Nephron (organoid): ENCODE data around the gene CDKAL1.
"Not testable (repeated sequence)": the region's sequence is repeated elsewhere in the genome, so short reads cannot be mapped to it uniquely, and the experiment has no call there.

ENCODE experiments used
- H3K27ac Mint-ChIP-seq, 3 experiments: 2 replicates each; pipeline ENCODE4 v1.8.0; 2020; ENCODE audit warnings: mixed read lengths in 3 of 3, mild to moderate bottlenecking in 2 of 3, moderate library complexity in 1 of 3
- H3K27me3 Mint-ChIP-seq: 2 replicates; pipeline ENCODE4 v1.8.0; 2021; ENCODE audit warnings: low read depth, mild to moderate bottlenecking, moderate library complexity, mixed read lengths
- H3K36me3 Mint-ChIP-seq: 2 replicates; pipeline ENCODE4 v1.8.0; 2020; ENCODE audit warnings: low read depth, mixed read lengths
- H3K4me1 Mint-ChIP-seq: 2 replicates; pipeline ENCODE4 v1.8.0; 2020; ENCODE audit warnings: mixed read lengths
- H3K4me3 Mint-ChIP-seq, 3 experiments: 2 replicates each; pipeline ENCODE4 v1.8.0; 2020; ENCODE audit warnings: mild to moderate bottlenecking in 3 of 3, mixed read lengths in 3 of 3, moderate library complexity in 2 of 3
- H3K9me3 Mint-ChIP-seq: 2 replicates; pipeline ENCODE4 v1.8.0; 2020; ENCODE audit warnings: mixed read lengths
- TF ChIP-seq, protein P1 (sequence below), 3 experiments: fragments of 200-600 bp; sonication (generic); IDR thresholded peaks; one replicate each; pipeline ENCODE4 v1.5.0; 2021; ENCODE audit warnings: antibody characterized with exemption in 3 of 3; ENCODE audit not compliant: unreplicated experiment in 3 of 3

CDKAL1 gene

DNA sequence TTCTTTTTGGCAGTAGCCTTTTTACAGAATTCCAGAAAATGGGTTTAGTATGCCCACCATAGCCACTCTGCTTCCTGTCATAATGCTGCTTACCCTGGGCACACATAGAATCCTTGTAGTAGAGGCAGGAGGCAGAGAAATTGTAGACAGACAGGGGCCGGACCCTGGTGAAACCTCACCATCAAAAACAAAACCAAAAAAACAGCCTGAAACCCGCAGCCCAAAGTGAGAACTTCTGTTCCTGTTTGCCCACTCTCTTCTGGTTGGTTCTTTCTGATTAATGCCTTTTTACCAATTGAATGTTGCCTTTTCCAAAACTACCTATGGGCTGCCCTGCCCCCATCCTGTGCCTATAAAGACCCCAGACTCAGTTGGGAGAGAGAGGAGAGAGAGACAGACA is 188.2 kb downstream of the CDKAL1 start:
- Mint-ChIP-seq H3K4me1 (no peaks in the 10 kb centered on the region), H3K4me3 (no peak overlapping the region), H3K9me3 (no peaks in the 10 kb centered on the region), H3K27me3 (no peaks in the 10 kb centered on the region), H3K36me3 (peaks cover 4% of the 10 kb centered on the region), H3K27ac (no peak overlapping the region)
- TF ChIP-seq, protein P1, sequence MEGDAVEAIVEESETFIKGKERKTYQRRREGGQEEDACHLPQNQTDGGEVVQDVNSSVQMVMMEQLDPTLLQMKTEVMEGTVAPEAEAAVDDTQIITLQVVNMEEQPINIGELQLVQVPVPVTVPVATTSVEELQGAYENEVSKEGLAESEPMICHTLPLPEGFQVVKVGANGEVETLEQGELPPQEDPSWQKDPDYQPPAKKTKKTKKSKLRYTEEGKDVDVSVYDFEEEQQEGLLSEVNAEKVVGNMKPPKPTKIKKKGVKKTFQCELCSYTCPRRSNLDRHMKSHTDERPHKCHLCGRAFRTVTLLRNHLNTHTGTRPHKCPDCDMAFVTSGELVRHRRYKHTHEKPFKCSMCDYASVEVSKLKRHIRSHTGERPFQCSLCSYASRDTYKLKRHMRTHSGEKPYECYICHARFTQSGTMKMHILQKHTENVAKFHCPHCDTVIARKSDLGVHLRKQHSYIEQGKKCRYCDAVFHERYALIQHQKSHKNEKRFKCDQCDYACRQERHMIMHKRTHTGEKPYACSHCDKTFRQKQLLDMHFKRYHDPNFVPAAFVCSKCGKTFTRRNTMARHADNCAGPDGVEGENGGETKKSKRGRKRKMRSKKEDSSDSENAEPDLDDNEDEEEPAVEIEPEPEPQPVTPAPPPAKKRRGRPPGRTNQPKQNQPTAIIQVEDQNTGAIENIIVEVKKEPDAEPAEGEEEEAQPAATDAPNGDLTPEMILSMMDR (IDR thresholded peaks at IDR 0.05; ENCODE audit: unreplicated experiment in 3 of 3), result no peak

- Mint-ChIP-seq H3K27me3 (no peaks in the 10 kb centered on the region), H3K36me3 (peaks cover 4% of the 10 kb centered on the region), H3K4me3 (no peak overlapping the region), H3K9me3 (no peaks in the 10 kb centered on the region), H3K4me1 (no peaks in the 10 kb centered on the region), H3K27ac (no peak overlapping the region)
- TF ChIP-seq, protein P1 (IDR thresholded peaks at IDR 0.05; ENCODE audit: unreplicated experiment in 3 of 3), result no peak
Measured at GRCh38 chr6:20723236-20723635, 189.0 kb downstream of the CDKAL1 start.

DNA sequence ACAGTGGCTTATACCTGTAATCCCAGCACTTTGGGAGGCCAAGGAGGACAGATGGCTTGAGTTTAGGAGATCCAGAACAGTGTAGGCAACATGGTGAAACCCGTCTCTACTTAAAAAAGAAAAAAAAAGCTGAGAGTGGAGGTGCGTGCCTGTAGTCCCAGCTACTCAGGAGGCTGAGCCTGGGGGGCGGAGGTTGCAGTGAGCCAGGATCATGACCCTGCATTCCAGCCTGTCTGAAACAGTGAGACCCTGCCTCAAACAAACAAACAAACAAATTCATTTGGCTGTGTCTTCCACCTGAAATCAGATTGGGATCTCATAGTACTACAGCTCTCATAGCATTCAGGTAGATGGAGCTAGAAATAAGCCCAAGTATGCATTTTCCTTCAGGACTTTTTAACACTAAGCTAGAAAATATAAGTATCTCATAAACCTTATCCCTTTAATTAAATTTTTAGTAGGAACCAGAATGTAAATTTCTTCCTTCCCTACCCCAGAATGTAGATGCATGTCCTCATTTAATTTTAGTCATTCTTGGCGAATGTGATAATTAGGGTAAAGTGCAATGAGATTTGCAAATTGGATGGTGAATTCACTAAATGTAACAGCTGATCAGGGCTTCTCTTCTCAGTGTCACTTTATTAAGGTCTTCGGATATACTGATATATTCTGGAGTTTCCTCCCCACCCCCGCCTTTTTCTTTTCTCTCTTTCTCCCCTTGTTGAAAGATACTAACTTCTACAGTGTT is 190.4 kb downstream of the CDKAL1 start:
- no peaks in the 10 kb centered on the region for H3K4me1 Mint-ChIP-seq
- H3K9me3 Mint-ChIP-seq, result no peaks in the 10 kb centered on the region
- peaks cover 4% of the 10 kb centered on the region for H3K36me3 Mint-ChIP-seq
- H3K4me3 Mint-ChIP-seq, result no peak overlapping the region
- no peak overlapping the region for H3K27ac Mint-ChIP-seq
- TF ChIP-seq, protein P1 (IDR thresholded peaks at IDR 0.05; ENCODE audit: unreplicated experiment in 3 of 3), result no peak
- no peaks in the 10 kb centered on the region for H3K27me3 Mint-ChIP-seq

GRCh38 chr6:20725235-20725634 is 191.0 kb downstream of the CDKAL1 start:
- not testable (repeated sequence) for H3K9me3 Mint-ChIP-seq, H3K4me1 Mint-ChIP-seq, H3K27ac Mint-ChIP-seq, H3K36me3 Mint-ChIP-seq, H3K27me3 Mint-ChIP-seq, H3K4me3 Mint-ChIP-seq

DNA sequence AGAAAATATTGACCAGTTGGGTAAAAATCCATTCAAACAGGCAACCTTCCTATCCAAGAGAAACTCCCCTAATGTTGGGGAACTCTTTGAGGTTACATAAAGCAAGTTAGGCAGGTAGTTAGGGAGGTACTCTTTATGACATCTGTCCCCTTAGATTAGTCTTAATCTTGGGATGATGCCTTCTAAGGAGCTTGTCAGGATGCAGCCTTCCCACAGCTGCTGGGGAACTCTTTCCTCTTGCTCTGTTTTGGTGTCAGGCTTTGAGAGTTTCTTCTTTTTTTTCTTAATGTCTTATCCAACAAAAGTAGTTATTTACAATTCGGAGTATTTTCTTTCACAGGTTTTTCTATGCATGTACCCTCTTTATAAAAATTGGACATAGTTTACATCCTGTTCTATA is 194.8 kb downstream of the CDKAL1 start:
- TF ChIP-seq, protein P1 (IDR thresholded peaks at IDR 0.05; ENCODE audit: unreplicated experiment in 3 of 3), result no peak
- no peak overlapping the region for H3K4me3 Mint-ChIP-seq
- peaks cover 22% of the 10 kb centered on the region for H3K4me1 Mint-ChIP-seq
- H3K36me3 Mint-ChIP-seq, result no peaks in the 10 kb centered on the region
- H3K9me3 Mint-ChIP-seq, result no peaks in the 10 kb centered on the region
- H3K27me3 Mint-ChIP-seq, result no peaks in the 10 kb centered on the region
- no peak overlapping the region for H3K27ac Mint-ChIP-seq

- H3K4me3 Mint-ChIP-seq, result peak overlapping the region in 2 of 3 experiments; percentile 13 to 19
- H3K27ac Mint-ChIP-seq, result peak overlapping the region in 2 of 3 experiments; percentile 22 to 60
- peaks cover 22% of the 10 kb centered on the region for H3K4me1 Mint-ChIP-seq
Measured at GRCh38 chr6:20732362-20732761, 198.1 kb downstream of the CDKAL1 start.

DNA sequence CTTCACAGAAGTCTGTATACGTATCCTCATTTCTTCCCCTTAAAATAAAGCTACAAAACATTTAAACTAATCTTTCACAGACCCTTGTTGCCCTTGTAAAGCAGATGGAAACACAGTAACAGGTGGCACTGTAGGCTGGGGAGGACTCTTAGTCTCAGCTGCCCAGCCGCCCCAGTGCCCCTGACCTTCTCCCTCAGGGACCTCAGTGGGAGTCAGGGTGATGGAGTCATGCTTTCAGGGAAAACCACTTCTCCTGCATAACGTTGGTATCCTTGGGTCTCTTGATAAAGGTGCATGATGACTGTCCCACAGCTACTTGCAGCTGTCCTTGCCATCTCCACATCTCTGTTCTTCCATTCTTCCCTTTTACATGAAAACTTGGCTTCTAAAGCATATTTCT is 198.6 kb downstream of the CDKAL1 start:
- Mint-ChIP-seq H3K4me3 (no peak overlapping the region), H3K9me3 (no peaks in the 10 kb centered on the region)
- TF ChIP-seq, protein P1 (IDR thresholded peaks at IDR 0.05; ENCODE audit: unreplicated experiment in 3 of 3), result no peak

More at GRCh38 chr6:20732362-20732761, 198.1 kb downstream of the CDKAL1 start:
- not testable (repeated sequence) for H3K36me3 Mint-ChIP-seq, H3K9me3 Mint-ChIP-seq, H3K27me3 Mint-ChIP-seq

More for the DNA sequence above, 198.6 kb downstream of the CDKAL1 start:
- Mint-ChIP-seq H3K27me3 (no peaks in the 10 kb centered on the region), H3K27ac (peak overlapping the region in 2 of 3 experiments; percentile 22 to 60), H3K36me3 (no peaks in the 10 kb centered on the region), H3K4me1 (peaks cover 22% of the 10 kb centered on the region)
